HG03039 (cell line): ENCODE data around the gene XXYLT1.
"Not testable (repeated sequence)": the region's sequence is repeated elsewhere in the genome, so short reads cannot be mapped to it uniquely, and the experiment has no call there.

Experiments used
- ATAC-seq: cut with Tn5 transposase; IDR thresholded peaks from one replicate; pipeline ENCODE4 v1.9.1; 2021; ENCODE audit warnings: mild to moderate bottlenecking, moderate library complexity; ENCODE audit not compliant: unreplicated experiment

XXYLT1 gene

GRCh38 chr3:195117978-195118581 lies 152.9 kb downstream of the XXYLT1 start:
- ATAC-seq, result no peak

DNA sequence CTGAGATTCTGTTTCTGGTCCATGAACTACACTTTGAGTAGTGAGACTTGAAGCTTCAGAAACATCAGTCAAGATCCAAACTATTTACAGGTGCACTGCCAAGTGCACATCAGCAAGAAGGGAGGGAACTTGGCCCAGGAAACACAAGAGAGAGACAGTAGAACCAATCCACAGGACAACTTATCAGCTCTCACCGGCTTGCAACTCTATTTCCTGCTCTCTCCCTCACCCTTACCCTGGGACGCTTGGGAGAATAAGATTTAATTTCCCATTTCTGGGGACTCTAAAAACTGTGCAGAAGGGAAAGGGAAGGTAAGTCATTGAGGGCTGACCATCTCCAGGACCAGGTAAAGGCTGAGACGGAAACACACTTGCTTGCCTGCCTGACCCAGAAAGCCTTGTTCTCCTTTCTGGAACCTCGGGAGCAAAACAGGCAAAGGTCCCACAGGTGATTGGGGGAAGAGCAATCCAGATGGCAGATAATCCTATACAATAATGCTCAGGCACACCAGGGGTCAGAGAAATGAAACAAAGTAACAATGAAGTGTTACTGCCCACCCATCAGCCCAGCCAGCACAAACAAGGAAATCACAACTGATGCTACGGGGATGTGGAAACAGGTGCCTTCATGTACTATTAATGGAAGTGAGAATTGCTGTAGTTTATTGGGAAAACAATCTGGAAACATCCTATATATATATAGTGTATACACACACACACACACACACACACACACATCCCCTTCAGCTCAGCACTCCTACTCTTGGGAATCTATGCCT lies 154.4 kb downstream of the XXYLT1 start:
- no peak for ATAC-seq

DNA sequence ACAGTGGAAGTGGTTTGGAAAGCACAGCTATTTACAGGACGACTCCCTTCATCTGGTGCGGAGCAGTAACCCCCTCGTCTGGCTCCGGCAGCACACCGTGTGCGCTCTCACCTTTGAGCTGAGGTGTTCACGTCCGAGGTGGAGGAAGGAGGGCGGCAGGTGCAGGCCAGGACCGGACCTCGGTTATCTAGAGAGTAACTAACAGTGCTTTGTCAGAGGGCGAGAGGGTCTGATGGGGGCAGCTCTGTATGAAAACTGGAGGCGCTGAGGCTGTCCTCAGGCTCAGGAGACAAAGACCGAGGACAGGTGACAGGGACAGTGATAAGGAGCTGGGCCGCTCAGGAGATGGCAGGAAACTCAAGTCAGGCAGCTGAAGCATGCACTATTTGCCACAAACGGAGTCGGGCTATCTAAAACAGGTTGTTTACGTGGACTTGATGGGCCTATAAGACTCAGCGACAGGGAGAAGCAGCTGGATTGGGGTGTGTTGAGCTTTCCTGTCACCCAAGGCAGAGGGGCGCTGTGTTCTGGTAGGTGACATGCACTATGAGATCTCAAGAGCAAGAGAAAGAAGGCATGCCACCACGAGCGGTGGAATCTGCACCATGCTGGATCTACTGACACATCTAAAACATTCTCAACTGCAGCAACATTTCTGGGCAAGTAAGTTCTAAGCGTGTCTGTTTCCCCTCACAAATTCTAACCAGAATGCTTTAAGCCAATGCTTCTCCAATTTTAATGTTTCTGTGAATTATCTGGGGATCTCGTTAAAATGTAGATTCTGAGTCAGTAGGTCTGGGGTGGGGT lies 155.2 kb downstream of the XXYLT1 start:
- ATAC-seq, result no peak

- no peak for ATAC-seq
Measured at GRCh38 chr3:195114786-195115599, 156.0 kb downstream of the XXYLT1 start.

GRCh38 chr3:195113536-195114425 lies 157.2 kb downstream of the XXYLT1 start:
- no peak for ATAC-seq

DNA sequence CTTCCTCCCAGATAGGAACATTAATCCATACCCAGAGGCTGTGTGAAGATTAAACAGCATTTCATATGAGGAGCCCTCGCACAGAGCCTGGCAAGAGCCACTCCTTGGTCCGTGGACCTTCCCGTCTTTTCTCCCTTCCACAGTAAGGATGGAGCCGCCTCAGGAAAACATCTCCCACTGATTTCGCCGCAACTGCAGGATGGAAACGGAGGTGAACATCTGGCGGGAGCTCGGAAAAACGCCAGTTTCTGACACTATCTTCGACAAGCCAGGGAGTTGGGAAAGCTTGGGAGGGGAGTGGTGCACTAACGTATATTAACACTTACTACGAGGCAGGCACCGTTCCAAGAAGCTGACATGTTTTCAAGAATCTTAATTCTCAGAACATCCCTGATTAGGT lies 157.9 kb downstream of the XXYLT1 start:
- ATAC-seq, result no peak

- no peak for ATAC-seq
Measured at GRCh38 chr3:195112361-195112791, 158.6 kb downstream of the XXYLT1 start.

- ATAC-seq, result no peak
Measured at GRCh38 chr3:195111766-195112165, 159.2 kb downstream of the XXYLT1 start.

DNA sequence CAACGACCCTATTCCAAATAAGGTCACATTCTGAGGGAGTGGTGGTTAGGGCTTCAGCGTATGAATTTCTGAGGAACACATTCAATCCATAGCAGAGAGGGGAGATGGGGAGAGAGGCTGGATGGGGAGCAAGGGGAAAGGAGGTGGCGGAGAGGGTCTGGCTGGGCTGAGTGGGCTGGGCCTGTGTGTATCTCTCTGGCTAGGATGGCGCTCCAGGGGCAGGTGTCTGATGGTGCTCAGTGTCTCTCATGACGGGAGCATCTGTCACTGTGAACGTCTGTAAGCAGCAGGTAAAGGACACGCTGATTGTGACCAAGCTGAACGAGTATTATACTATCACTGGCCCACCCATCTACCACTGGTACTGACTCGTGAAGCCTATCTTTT lies 159.6 kb downstream of the XXYLT1 start:
- ATAC-seq, result no peak

DNA sequence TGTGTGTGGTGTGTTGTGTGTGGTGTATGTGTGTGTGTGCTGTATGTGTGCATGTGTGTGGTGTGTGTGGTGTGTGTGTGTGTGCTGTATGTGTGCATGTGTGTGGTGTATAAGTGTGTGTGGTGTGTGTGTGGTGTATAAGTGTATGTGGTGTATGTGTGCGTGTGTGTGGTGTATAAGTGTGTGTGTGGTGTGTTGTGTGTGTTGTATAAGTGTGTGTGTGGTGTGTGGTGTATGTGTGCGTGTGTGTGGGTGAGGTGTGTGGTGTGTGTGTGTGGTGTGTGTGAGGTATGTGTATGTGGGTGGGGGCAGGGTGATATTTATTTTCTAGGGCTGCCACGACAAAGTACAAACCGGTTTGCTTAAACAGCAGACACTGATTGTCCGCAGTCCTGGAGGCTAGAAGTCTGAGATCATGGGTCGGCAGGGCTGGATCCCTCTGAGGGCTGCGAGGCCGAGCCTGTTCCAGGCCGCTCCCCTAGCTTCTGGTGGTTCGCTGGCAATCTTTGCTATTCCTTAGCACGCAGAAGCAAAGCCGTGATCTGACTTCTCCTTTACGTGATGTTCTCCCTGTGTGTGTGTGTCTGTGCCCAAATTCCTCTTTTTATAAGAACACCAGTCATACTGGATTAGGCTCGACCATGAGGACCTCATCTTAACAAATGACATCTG lies 160.2 kb downstream of the XXYLT1 start:
- no peak for ATAC-seq

DNA sequence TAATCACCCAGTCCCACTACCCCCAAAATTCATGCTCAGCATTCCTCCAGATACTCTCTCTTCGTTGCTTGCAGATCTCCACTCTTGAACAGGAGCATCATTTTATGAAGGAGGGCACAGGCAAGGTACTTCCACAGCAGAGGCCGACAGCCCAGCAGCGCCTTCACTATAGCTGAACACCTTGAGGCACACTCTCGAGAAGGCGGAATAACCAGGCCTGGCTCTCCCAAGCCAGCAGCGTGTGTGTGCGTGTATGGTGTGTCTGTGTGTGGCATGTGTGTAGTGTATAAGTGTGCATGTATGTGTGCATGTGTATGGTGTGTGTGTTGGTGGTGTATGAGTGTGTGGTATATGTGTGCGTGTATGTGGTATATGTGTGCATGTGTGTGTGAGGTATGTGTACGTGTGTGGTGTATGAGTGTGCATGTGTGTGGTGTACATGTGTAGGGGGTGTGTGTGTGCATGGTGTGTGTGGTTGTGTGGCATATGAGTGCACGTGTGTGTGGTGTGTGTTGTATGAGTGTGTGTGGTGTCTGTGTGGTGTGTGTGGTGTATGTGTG lies 161.8 kb downstream of the XXYLT1 start:
- no peak for ATAC-seq

DNA sequence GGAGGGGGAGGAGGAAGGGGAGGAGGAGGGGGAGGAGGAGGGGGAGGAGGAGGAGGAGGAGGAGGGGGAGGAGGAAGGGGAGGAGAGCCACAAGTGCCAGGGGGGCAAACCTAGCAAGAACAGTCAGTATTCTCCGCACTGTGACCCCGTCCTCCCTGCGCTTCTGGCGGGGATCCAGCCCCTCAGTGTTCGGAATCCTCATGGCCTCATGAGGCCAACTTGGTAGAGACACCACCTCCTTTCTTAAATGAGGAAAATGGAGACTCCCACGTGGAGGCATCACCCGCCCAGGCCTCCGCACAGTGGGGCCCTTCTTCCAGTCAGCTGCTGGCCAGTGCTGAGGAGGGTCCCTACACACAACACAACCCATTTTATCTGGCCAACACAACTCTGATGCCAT lies 163.4 kb downstream of the XXYLT1 start:
- ATAC-seq, result no peak

DNA sequence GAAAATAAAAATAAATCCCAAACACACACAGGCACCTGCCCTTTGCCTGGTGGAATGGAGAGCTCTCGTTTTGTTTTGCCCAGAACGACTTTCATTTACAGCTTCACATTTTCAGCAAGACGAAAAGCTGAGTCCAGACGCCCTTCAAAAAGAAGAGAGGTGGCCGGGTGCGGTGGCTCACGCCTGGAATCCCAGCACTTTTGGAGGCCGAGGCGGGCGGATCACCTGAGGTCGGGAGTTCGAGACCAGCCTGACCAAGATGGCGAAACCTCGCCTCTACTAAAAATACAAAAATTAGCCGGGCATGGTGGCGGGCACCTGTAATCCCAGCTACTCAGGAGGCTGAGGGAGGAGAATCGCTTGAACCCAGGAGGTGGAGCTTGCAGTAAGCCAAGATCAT lies 163.9 kb downstream of the XXYLT1 start:
- ATAC-seq, result not testable (repeated sequence)

- ATAC-seq, result peak; percentile 71
Measured at GRCh38 chr3:195106418-195106906, 164.5 kb downstream of the XXYLT1 start.

GRCh38 chr3:195105841-195106417 lies 165.0 kb downstream of the XXYLT1 start:
- no peak for ATAC-seq

DNA sequence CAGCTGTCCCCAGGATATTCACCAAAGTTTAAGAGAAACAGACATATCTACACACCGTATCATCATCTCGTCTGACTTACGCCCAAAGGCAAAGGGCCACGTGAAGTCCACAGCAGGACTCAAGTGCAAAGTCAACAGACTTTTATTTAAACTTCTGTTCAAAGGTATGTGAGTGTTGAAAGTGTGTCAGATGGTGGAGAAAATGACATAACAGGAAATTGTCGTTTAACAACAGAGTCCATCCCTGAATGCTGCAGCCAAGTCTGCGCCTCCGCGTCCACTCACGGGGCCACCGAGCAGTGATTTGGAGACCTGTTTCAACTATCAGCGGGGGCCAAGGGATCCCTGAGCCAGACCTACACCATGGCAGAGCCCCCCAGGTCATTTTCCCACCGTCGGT lies 165.6 kb downstream of the XXYLT1 start:
- no peak for ATAC-seq

- no peak for ATAC-seq
Measured at GRCh38 chr3:195104340-195104739, 166.6 kb downstream of the XXYLT1 start.

DNA sequence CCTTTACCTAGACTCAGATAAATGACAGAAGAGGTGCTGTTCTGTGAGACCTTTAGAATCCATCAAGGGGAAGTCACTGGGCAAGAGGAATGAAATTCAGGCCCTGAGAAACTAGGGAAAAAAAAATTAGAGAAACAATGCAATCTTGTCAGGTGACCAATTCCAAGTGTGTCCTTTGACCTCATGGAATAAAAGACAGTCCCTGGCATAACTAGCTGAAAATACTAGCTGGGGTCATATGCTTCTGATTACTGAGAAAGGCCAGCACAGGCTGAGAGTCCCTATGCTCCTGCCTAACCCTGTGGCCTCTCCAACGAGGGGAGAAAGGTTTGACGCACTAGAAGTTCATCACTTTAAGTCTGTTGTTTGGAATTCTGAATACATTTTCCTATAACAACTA lies 167.3 kb downstream of the XXYLT1 start:
- ATAC-seq, result no peak
